A673 (cell line): ENCODE results near the gene NAV2.

Experiments
- EZH2 ChIP-seq: fragments of 200-600 bp; sonication (generic); IDR thresholded peaks from 2 replicates; pipeline ENCODE4 v1.6.1; 2017; ENCODE audit warnings: borderline replicate concordance, low read depth, mild to moderate bottlenecking, mixed read lengths, antibody characterized with exemption, low read length; ENCODE audit not compliant: poor library complexity, severe bottlenecking
- TF ChIP-seq, protein P1 (sequence below): fragments of 300-800, 200-600 bp; sonication (generic); conservative IDR thresholded peaks from 2 replicates; pipeline ENCODE4 v1.5.1; 2017; ENCODE audit warnings: low read depth, mild to moderate bottlenecking, antibody characterized with exemption, low read length, moderate library complexity, mixed read lengths

DNA sequence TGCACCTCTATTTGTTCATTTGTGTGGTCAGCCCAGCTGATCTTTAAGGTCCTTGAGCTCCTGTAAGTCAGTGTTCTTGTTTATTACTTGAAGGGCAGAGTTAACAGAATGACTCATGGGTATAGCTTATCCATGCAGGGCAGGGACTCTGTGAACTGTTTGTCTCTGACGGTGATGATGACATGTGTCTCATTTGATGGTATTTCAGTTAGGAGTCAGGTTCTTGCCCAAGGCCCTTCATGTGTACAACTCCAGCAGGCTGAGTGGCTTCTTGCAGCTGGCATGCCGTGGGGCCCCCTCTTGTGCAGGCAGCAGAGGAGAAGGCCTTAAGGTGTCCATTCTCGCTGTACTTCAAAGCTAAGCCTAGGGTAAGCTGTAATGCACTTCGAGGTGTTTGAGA, 282.5 kb downstream of the NAV2 start:
- TF ChIP-seq, protein P1, sequence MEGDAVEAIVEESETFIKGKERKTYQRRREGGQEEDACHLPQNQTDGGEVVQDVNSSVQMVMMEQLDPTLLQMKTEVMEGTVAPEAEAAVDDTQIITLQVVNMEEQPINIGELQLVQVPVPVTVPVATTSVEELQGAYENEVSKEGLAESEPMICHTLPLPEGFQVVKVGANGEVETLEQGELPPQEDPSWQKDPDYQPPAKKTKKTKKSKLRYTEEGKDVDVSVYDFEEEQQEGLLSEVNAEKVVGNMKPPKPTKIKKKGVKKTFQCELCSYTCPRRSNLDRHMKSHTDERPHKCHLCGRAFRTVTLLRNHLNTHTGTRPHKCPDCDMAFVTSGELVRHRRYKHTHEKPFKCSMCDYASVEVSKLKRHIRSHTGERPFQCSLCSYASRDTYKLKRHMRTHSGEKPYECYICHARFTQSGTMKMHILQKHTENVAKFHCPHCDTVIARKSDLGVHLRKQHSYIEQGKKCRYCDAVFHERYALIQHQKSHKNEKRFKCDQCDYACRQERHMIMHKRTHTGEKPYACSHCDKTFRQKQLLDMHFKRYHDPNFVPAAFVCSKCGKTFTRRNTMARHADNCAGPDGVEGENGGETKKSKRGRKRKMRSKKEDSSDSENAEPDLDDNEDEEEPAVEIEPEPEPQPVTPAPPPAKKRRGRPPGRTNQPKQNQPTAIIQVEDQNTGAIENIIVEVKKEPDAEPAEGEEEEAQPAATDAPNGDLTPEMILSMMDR = no peak
- TF ChIP-seq EZH2 = no peak
